HG03280 (cell line): Measurements from ENCODE around the gene NTSR1.

Source experiments
- ATAC-seq: cut with Tn5 transposase; IDR thresholded peaks from one replicate; pipeline ENCODE4 v1.9.1; 2021; ENCODE audit warnings: mild to moderate bottlenecking, moderate library complexity; ENCODE audit not compliant: unreplicated experiment

NTSR1 gene

GRCh38 chr20:62768234-62768546, 59.6 kb downstream of the NTSR1 start:
- ATAC-seq, result no peak

- ATAC-seq, result no peak
Measured at GRCh38 chr20:62768551-62769287, 60.1 kb downstream of the NTSR1 start.

GRCh38 chr20:62769346-62770071, 60.9 kb downstream of the NTSR1 start:
- ATAC-seq, result no peak

GRCh38 chr20:62770111-62770910, 61.7 kb downstream of the NTSR1 start:
- no peak for ATAC-seq

GRCh38 chr20:62770916-62771315, 62.3 kb downstream of the NTSR1 start:
- no peak for ATAC-seq

GRCh38 chr20:62771396-62772102, 62.9 kb downstream of the NTSR1 start:
- ATAC-seq, result no peak

- ATAC-seq, result no peak
Measured at GRCh38 chr20:62772103-62772611, 63.5 kb downstream of the NTSR1 start.

GRCh38 chr20:62772619-62772989, 64.0 kb downstream of the NTSR1 start:
- no peak for ATAC-seq

- ATAC-seq, result no peak
Measured at GRCh38 chr20:62772990-62773844, 64.6 kb downstream of the NTSR1 start.

GRCh38 chr20:62773845-62774714, 65.4 kb downstream of the NTSR1 start:
- no peak for ATAC-seq

- ATAC-seq, result no peak
Measured at GRCh38 chr20:62774762-62775161, 66.1 kb downstream of the NTSR1 start.

- no peak for ATAC-seq
Measured at GRCh38 chr20:62775206-62775605, 66.6 kb downstream of the NTSR1 start.

GRCh38 chr20:62776035-62776691, 67.5 kb downstream of the NTSR1 start:
- ATAC-seq, result no peak

GRCh38 chr20:62776692-62777527, 68.3 kb downstream of the NTSR1 start:
- no peak for ATAC-seq

- no peak for ATAC-seq
Measured at GRCh38 chr20:62777528-62777830, 68.8 kb downstream of the NTSR1 start.

GRCh38 chr20:62778058-62778457, 69.4 kb downstream of the NTSR1 start:
- no peak for ATAC-seq

- ATAC-seq, result no peak
Measured at GRCh38 chr20:62778601-62779416, 70.2 kb downstream of the NTSR1 start.
